Naive thymus-derived CD8-positive, alpha-beta T cell (primary cell): Measurements from ENCODE around the gene CCHCR1. TPM values are rescaled to one million over a fixed set of nuclear protein-coding genes. Genes with fewer than 3 reads are reported as not detected.

Source experiments
- ATAC-seq, 2 donors: fragments of 150-1000 bp; cut with Tn5 transposase in 1 of 2; sonication (Bioruptor Pico), chemical (Tn5 transposase) in 1 of 2; 1 replicate in 1 of 2; 2 replicates in 1 of 2; pipeline ENCODE4 v1.10.0; 2021; ENCODE audit warnings: mild to moderate bottlenecking in 2 of 2, moderate library complexity in 2 of 2
- POLR2A ChIA-PET: fragments of 350-600 bp; sonication (Branson Sonifier 250); formaldehyde crosslinking; loops from one replicate; lab custom pipeline; 2021; ENCODE audit warnings: antibody characterized with exemption; lab: Charles Lee
- DNase-seq, 10 donors: peaks; one replicate each; pipeline versions ENCODE4 v3.0.0 to v3.0.0-alpha.2; 2020 to 2022
- H3K27ac Mint-ChIP-seq, 10 donors: one replicate each; pipeline ENCODE4 v1.8.0; 2020 to 2022; ENCODE audit warnings: mild to moderate bottlenecking in 10 of 10, mixed read lengths in 10 of 10, moderate library complexity in 4 of 10, inconsistent platforms in 1 of 10
- H3K27me3 Mint-ChIP-seq, 5 donors: one replicate each; pipeline ENCODE4 v1.8.0; 2021 to 2022; ENCODE audit warnings: mixed read lengths in 5 of 5
- H3K36me3 Mint-ChIP-seq, 3 donors: one replicate each; pipeline ENCODE4 v1.8.0; 2020 to 2022; ENCODE audit warnings: mixed read lengths in 3 of 3, mild to moderate bottlenecking in 2 of 3, inconsistent platforms in 1 of 3
- H3K4me1 Mint-ChIP-seq, 4 donors: one replicate each; pipeline ENCODE4 v1.8.0; 2021 to 2022; ENCODE audit warnings: mixed read lengths in 4 of 4
- H3K4me3 Mint-ChIP-seq, 10 donors: one replicate each; pipeline ENCODE4 v1.8.0; 2020 to 2022; ENCODE audit warnings: mild to moderate bottlenecking in 10 of 10, mixed read lengths in 10 of 10, moderate library complexity in 6 of 10, inconsistent platforms in 1 of 10
- H3K9me3 Mint-ChIP-seq, 9 donors: one replicate each; pipeline ENCODE4 v1.8.0; 2020 to 2022; ENCODE audit warnings: mixed read lengths in 9 of 9, mild to moderate bottlenecking in 3 of 9, inconsistent platforms in 1 of 9, moderate library complexity in 1 of 9
- polyA plus RNA-seq, 3 donors: library from polyadenylated mRNA; unstranded; fragments of 300-500 nt; fragmentation: Illumina TruSeq; gene quantifications; one replicate each; pipeline ENCODE4 v1.2.3, GENCODE V29; 2021
- total RNA-seq, 8 experiments: library from RNA in 2 of 8; stranded (reverse) in 2 of 8; gene quantifications; one replicate each; pipeline ENCODE4 v1.2.3 and lab custom pipeline; 2021 to 2026

Gene CCHCR1
- total and polyA plus RNA-seq, 5 experiments from 2014 or later = 6.3 to 37.8 (median 9.2) TPM

DNA sequence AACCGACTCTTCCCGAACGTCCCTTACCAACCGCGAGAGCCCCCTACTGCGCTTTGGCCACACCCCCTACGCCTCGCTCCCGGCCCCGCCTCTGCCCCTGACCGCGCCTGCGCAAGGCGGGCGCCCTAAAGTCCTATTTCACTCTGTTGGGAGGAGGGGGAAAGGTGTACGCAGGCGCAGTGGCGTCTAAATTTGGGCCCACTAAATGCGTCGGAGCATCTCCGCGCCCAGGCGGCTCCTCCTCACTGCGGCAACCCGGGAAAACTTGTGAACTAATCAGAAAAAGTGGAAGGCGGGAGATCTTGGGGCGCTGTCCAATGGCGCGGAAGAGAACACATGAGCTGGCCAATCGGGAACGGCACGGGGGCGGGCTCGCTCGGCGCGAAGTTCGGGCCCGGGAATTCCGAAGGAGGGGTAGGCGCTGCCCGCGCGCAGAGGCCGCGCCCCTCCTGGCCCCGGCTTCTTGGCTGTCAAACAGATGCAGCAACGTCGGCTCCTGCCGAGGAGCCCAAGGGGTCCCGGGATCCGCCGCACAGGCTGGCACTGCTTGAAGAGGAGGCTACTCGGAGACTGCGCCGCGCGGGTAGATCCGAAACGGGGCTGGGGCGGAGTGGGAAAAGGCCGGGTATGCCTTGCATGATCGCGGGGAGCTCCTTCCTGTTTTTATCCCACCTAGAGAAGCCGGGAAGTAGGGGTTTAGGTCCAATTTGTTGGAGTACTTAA, 699 bp upstream of the CCHCR1 start, which contains the start of gene TCF19:
TSS of gene TCF19 (plus strand) at position 450 of the 723 bp plus-strand sequence. CDS start 881 bp downstream, outside the sequence.
- Mint-ChIP-seq H3K4me1 (peaks cover 15 to 31% (median 24%) of the 10 kb centered on the region in 4 donors), H3K4me3 (peak within 1 kb of the TSS; percentile 83 to 100 (median 93)), H3K36me3 (peaks cover 0 to 15% (median 12%) of the 10 kb centered on the region in 3 donors), H3K9me3 (no peaks in the 10 kb centered on the region), H3K27ac (peak within 1 kb of the TSS; percentile 60 to 96 (median 88)), H3K27me3 (no peaks in the 10 kb centered on the region)
- ATAC-seq = peak; percentile 94 to 95
- DNase-seq = peak; percentile 95 to 100 (median 99)
- POLR2A ChIA-PET = interaction anchor here (0.6 to 2.0 kb wide), 10 partner anchors 9 to 448 kb away, joined by 3 to 12 read pairs (median 4); no protein-coding TSS in a partner anchor

DNA sequence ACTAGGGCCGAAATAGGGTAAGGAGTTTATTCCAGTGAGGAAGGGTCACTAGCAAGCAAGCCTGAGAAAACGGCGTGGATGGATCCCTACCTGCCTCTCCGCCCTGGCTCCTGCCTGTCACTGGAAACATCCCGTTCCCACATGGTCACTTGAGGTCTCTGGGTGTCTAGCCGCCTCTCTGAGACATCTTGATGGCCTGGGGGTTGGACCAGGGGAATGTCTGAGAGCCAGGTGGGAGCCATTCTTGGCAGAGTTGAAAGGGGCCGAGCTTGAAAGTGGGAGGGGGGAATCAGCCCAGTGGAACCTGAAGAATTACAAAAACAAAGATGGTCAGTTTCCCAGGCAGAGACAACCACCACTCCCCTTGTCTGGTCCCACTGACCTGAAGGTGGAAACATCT, 961 bp downstream of the CCHCR1 start:
- H3K27me3 Mint-ChIP-seq = no peaks in the 10 kb centered on the region
- POLR2A ChIA-PET = no interaction called here

DNA sequence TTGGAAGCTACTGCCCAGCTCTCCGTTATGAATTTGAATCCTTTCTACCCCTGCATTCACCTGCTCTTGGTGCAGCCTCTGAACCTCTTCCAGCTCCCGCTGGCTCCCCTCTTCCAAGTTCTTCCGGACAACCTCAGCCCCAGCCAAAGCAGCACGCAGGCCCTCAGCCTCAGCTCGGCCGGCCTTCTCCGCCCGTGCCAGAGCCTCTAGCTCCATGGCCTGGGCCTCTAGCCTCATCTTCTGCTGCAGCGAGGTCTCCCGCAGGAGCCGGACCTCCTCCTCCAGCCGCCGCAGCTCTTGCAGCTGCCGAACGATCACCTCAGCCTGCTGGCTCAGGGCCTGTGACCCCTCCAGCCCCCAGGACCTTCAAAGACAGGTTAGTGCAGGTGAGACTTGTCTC, 3.2 kb downstream of the CCHCR1 start:
- Mint-ChIP-seq H3K9me3 (no peaks in the 10 kb centered on the region), H3K4me3 (no peak overlapping the region), H3K27ac (no peak overlapping the region), H3K27me3 (no peaks in the 10 kb centered on the region), H3K4me1 (peaks cover 11 to 37% (median 23%) of the 10 kb centered on the region in 4 donors), H3K36me3 (peaks cover 0 to 32% (median 17%) of the 10 kb centered on the region in 3 donors)
- ATAC-seq = no peak
- no peak for DNase-seq
- POLR2A ChIA-PET = no interaction called here

More for the DNA sequence above, 961 bp downstream of the CCHCR1 start:
- ATAC-seq (no peak), DNase-seq (no peak)
- Mint-ChIP-seq H3K9me3 (no peaks in the 10 kb centered on the region), H3K4me3 (peak overlapping the region in 7 of 10 donors; percentile 14 to 100 (median 93)), H3K4me1 (peaks cover 11 to 31% (median 24%) of the 10 kb centered on the region in 4 donors), H3K36me3 (peaks cover 0 to 21% (median 15%) of the 10 kb centered on the region in 3 donors), H3K27ac (peak overlapping the region in 2 of 10 donors; percentile 13 to 21)

DNA sequence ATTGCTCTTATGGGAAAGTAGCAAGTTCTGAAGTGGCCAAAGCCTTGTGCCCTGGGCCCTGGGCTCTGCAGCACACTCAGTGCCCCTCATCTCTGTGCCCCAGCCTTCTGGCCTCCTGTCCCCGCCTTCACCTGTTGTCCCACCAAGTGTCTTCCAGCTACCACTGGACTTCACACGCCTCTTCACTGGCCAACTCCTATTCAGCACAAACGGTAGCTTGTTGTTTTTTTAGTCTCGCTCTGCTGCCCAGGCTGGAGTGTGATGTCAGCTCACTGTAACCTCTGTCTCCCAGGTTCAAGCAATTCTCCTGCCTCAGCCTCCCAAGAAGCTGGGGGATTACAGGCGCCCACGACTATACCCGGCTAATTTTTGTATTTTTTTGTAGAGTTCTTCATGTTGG, 4.8 kb downstream of the CCHCR1 start:
- Mint-ChIP-seq H3K9me3 (no peaks in the 10 kb centered on the region), H3K27me3 (no peaks in the 10 kb centered on the region), H3K4me1 (peaks cover 5 to 20% (median 10%) of the 10 kb centered on the region in 4 donors), H3K27ac (no peak overlapping the region), H3K4me3 (no peak overlapping the region), H3K36me3 (peaks cover 0 to 37% (median 17%) of the 10 kb centered on the region in 3 donors)
- POLR2A ChIA-PET = interaction anchor here (0.7 kb wide), 1 partner anchor 53 kb away, joined by 4 read pairs; no protein-coding TSS in a partner anchor
- DNase-seq (no peak), ATAC-seq (no peak)

DNA sequence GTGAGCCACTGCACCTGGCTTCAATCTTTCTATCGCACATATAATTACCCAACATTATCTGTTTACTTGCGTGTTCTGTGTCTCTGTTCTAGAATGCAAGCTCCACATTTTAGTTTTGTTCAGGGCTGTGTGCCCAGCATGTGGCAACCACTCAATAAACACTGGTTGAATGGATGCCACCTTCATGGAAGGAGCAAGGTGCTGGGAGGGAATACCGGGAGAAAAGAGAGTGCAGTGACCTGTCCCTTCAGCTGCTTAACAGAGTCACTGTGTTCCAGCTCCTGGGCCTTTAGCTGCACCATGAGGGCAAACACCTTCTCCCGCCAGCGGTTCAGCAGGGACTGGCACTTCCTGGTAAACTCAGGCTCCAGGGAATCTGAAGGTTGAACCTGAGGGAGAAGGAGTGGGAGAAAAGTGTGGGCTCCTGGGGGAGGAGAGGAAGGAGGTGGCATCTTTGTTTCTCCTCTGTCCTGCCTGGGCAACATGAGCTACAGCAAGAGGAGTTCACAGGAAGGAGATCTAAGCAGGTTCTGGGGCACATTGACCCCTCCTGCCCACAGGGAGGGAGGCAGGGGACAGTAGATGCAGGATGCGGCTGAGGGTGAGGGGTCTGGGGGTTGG, 7.7 kb downstream of the CCHCR1 start:
- Mint-ChIP-seq H3K9me3 (no peaks in the 10 kb centered on the region), H3K27ac (no peak overlapping the region), H3K4me1 (peaks cover 0 to 8% (median 3%) of the 10 kb centered on the region in 4 donors), H3K36me3 (peaks cover 0 to 45% (median 15%) of the 10 kb centered on the region in 3 donors), H3K4me3 (peak overlapping the region in 1 of 10 donors; percentile 10), H3K27me3 (no peaks in the 10 kb centered on the region)
- POLR2A ChIA-PET = interaction anchor here (1.0 kb wide), 1 partner anchor 9 kb away, joined by 4 read pairs; the partner anchor contains the start of gene TCF19
- ATAC-seq = no peak
- DNase-seq = no peak

GRCh38 chr6:31145386-31145785, 12.2 kb downstream of the CCHCR1 start:
- no peak for ATAC-seq
- Mint-ChIP-seq H3K27me3 (no peaks in the 10 kb centered on the region), H3K27ac (no peak overlapping the region), H3K9me3 (no peaks in the 10 kb centered on the region), H3K4me3 (no peak overlapping the region), H3K36me3 (peaks cover 0 to 31% (median 4%) of the 10 kb centered on the region in 3 donors), H3K4me1 (peaks cover 0 to 2% (median 0%) of the 10 kb centered on the region in 4 donors)
- POLR2A ChIA-PET = interaction anchor here (1.4 to 1.5 kb wide), 2 partner anchors 10 to 13 kb away, joined by 4 to 5 read pairs; partner anchors contain the start of gene TCF19
- no peak for DNase-seq

DNA sequence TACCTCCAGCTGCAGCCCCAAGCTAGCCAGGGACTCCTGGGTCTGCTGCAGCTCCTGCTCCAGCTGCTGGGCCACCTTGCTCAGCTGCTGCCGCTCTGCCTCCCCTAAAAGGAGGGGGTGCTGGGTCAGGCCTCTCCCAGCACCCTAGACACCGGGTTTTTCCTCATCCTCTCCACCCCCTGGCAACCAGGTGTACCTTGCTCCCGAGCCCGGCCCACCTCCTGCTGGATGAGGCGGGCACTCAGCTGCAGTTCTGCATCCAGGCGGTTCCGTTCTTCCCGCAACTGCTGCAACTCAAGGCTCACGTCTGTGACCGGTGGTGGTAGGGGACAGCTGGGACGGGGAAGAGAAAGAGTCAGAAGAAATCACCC, 12.6 kb downstream of the CCHCR1 start:
- Mint-ChIP-seq H3K36me3 (peaks cover 0 to 31% (median 4%) of the 10 kb centered on the region in 3 donors), H3K27ac (no peak overlapping the region)
- ATAC-seq = no peak

GRCh38 chr6:31144296-31144969, 13.2 kb downstream of the CCHCR1 start:
- Mint-ChIP-seq H3K27ac (peak overlapping the region in 3 of 10 donors; percentile 29 to 59 (median 41)), H3K9me3 (no peaks in the 10 kb centered on the region)
- POLR2A ChIA-PET = interaction anchor here (1.4 kb wide), 1 partner anchor 11 kb away, joined by 4 read pairs; no protein-coding TSS in a partner anchor

More for the DNA sequence above, 12.6 kb downstream of the CCHCR1 start:
- peaks cover 0 to 2% (median 0%) of the 10 kb centered on the region in 4 donors for H3K4me1 Mint-ChIP-seq
- DNase-seq = no peak
- H3K9me3 Mint-ChIP-seq = no peaks in the 10 kb centered on the region
- no peaks in the 10 kb centered on the region for H3K27me3 Mint-ChIP-seq
- POLR2A ChIA-PET = interaction anchor here (1.4 kb wide), 1 partner anchor 11 kb away, joined by 4 read pairs; no protein-coding TSS in a partner anchor
- H3K4me3 Mint-ChIP-seq = no peak overlapping the region

GRCh38 chr6:31143148-31143547, 14.5 kb downstream of the CCHCR1 start:
- Mint-ChIP-seq H3K27me3 (no peaks in the 10 kb centered on the region), H3K36me3 (peaks cover 0 to 23% (median 4%) of the 10 kb centered on the region in 3 donors), H3K9me3 (no peaks in the 10 kb centered on the region), H3K4me3 (no peak overlapping the region), H3K27ac (no peak overlapping the region), H3K4me1 (peaks cover 0 to 2% (median 0%) of the 10 kb centered on the region in 4 donors)
- ATAC-seq = no peak
- POLR2A ChIA-PET = no interaction called here
- DNase-seq = no peak

More at GRCh38 chr6:31144296-31144969, 13.2 kb downstream of the CCHCR1 start:
- Mint-ChIP-seq H3K36me3 (peaks cover 0 to 27% (median 4%) of the 10 kb centered on the region in 3 donors), H3K27me3 (no peaks in the 10 kb centered on the region), H3K4me3 (no peak overlapping the region), H3K4me1 (peaks cover 0 to 2% (median 0%) of the 10 kb centered on the region in 4 donors)
- ATAC-seq = no peak
- DNase-seq = no peak

- Mint-ChIP-seq H3K4me3 (no peak overlapping the region), H3K27ac (no peak overlapping the region), H3K36me3 (peaks cover 0 to 23% (median 4%) of the 10 kb centered on the region in 3 donors), H3K4me1 (peaks cover 4 to 6% (median 5%) of the 10 kb centered on the region in 4 donors), H3K9me3 (no peaks in the 10 kb centered on the region), H3K27me3 (peaks cover 0 to 2% (median 0%) of the 10 kb centered on the region in 5 donors)
- no peak for ATAC-seq
- DNase-seq = no peak
- POLR2A ChIA-PET = no interaction called here
These were observed 15.2 kb downstream of the CCHCR1 start for GRCh38 chr6:31142361-31142761.

GRCh38 chr6:31140643-31141042, 17.0 kb downstream of the CCHCR1 start:
- Mint-ChIP-seq H3K27me3 (peaks cover 0 to 2% (median 0%) of the 10 kb centered on the region in 5 donors), H3K9me3 (no peaks in the 10 kb centered on the region), H3K4me3 (no peak overlapping the region), H3K36me3 (peaks cover 0 to 17% (median 4%) of the 10 kb centered on the region in 3 donors), H3K4me1 (peaks cover 4 to 8% (median 6%) of the 10 kb centered on the region in 4 donors), H3K27ac (peak overlapping the region in 1 of 10 donors; percentile 70)
- POLR2A ChIA-PET = no interaction called here
- no peak for DNase-seq
- ATAC-seq = no peak

DNA sequence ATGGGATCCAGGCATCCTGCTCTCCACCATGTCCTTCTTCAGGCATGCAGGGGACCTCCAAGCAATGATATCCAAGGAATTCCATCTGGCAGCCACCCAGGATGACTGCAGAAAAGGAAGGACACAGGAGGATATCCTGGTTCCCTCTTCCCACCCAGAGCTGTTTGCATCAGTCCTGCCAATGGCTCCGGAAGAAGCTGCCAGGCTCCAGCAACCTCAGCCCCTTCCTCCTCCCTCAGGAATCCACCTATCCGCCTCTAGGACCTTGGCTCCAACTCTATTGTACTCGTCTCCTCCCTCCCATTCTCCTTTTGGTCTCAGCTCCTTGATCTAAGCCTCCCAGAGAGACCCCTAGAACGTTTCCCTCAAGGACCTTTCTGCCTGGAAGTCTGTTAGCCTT, 18.0 kb downstream of the CCHCR1 start:
- Mint-ChIP-seq H3K27me3 (peaks cover 0 to 2% (median 0%) of the 10 kb centered on the region in 5 donors), H3K4me1 (peaks cover 4 to 8% (median 6%) of the 10 kb centered on the region in 4 donors), H3K9me3 (no peaks in the 10 kb centered on the region), H3K4me3 (no peak overlapping the region), H3K36me3 (peaks cover 0 to 7% (median 2%) of the 10 kb centered on the region in 3 donors), H3K27ac (peak overlapping the region in 2 of 10 donors; percentile 60 to 73)
- POLR2A ChIA-PET = interaction anchor here (2.0 kb wide), 1 partner anchor 227 kb away, joined by 8 read pairs; no protein-coding TSS in a partner anchor
- no peak for ATAC-seq
- no peak for DNase-seq
